Esophagus muscularis mucosa (tissue), 4 donors: ENCODE data around the gene MSI2. TPM values are rescaled to one million over a fixed set of nuclear protein-coding genes. Genes with fewer than 3 reads are reported as not detected.

Source experiments
- DNase-seq: peaks from one replicate; pipeline ENCODE4 v3.0.0-alpha.2; 2017; ENCODE audit errors: extremely low spot score
- H3K27ac ChIP-seq, 4 donors: fragments of 200-600 bp; sonication (generic); replicated peaks in 1 of 4; 1 replicate in 3 of 4; 2 replicates in 1 of 4; pipeline ENCODE4 v1.5.1; 2016 to 2019; ENCODE audit warnings: mild to moderate bottlenecking in 1 of 4
- H3K27me3 ChIP-seq, 4 donors: fragments of 200-600 bp; sonication (generic); one replicate each; pipeline versions ENCODE4 v1.5.1 to v1.6.0; 2016 to 2019
- H3K36me3 ChIP-seq, 4 donors: fragments of 200-600 bp; sonication (generic); one replicate each; pipeline ENCODE4 v1.5.1; 2016 to 2019
- H3K4me1 ChIP-seq, 4 donors: fragments of 200-600 bp; sonication (generic); one replicate each; pipeline ENCODE4 v1.5.1; 2016 to 2019
- H3K4me3 ChIP-seq, 4 donors: fragments of 200-600 bp; sonication (generic); 1 replicate in 2 of 4; 2 replicates in 2 of 4; pipeline ENCODE4 v1.5.1; 2016 to 2019; ENCODE audit warnings: mild to moderate bottlenecking in 4 of 4, moderate library complexity in 1 of 4
- H3K9me3 ChIP-seq, 4 donors: fragments of 200-600 bp; sonication (generic); 1 replicate in 3 of 4; 2 replicates in 1 of 4; pipeline ENCODE4 v1.5.1; 2016 to 2019
- CTCF ChIP-seq, 3 experiments: fragments of 200-600 bp in 2 of 3; fragments of 450-650 bp in 1 of 3; sonication (generic) in 2 of 3; IDR thresholded peaks; one replicate each; pipeline ENCODE4 v1.5.1; 2017 to 2019; ENCODE audit warnings: antibody characterized with exemption in 3 of 3, mild to moderate bottlenecking in 2 of 3, moderate library complexity in 1 of 3
- EP300 ChIP-seq: sonication (generic); formaldehyde crosslinking; IDR thresholded peaks from one replicate; pipeline ENCODE4 v1.6.1; 2017; ENCODE audit warnings: antibody characterized with exemption
- POLR2A ChIP-seq: fragments of 450-650 bp; IDR thresholded peaks from one replicate; pipeline ENCODE4 v1.6.1; 2017; ENCODE audit warnings: antibody characterized with exemption, moderate library complexity, mild to moderate bottlenecking, low read depth
- POLR2AphosphoS5 ChIP-seq, 2 donors: sonication (generic); formaldehyde crosslinking; IDR thresholded peaks; one replicate each; pipeline ENCODE4 v1.6.1; 2017; ENCODE audit warnings: antibody characterized with exemption in 2 of 2
- WGBS: methylation state at CpG from one replicate; pipeline ENCODE4 v1.1.5; 2018; 5-methylcytosine and 5-hydroxymethylcytosine counted together
- intact Hi-C: fragments of 100-400 bp; cut with DNase I; formaldehyde crosslinking; loops from one replicate; pipeline ENCODE4 v1.15.1; 2023
- total RNA-seq, 4 donors: library from RNA; depleted of rRNA; stranded (reverse); fragments of >200 nt; gene quantifications; one replicate each; pipeline versions ENCODE4 v1.1.0 to v1.2.1, GENCODE V29; 2016

The MSI2 gene
- total RNA-seq, 4 donors from 2014 or later = 28.8 to 39.0 (median 29.6) TPM

GRCh38 chr17:57507828-57508227 is 251.5 kb downstream of the MSI2 start:
- no peak for DNase-seq
- WGBS = 78% methylated on average over 8 of the region's 8 CpGs
- H3K27ac ChIP-seq = no peak overlapping the region
- TF ChIP-seq CTCF (IDR thresholded peaks at IDR 0.05) (no peak), POLR2A (no peak), POLR2AphosphoS5 (IDR thresholded peaks at IDR 0.05) (no peak), EP300 (no peak)
- intact Hi-C loops = no loop called here
- H3K27me3 ChIP-seq = no peaks in the 10 kb centered on the region
- no peaks in the 10 kb centered on the region for H3K36me3 ChIP-seq
- peaks cover 8 to 21% (median 18%) of the 10 kb centered on the region in 4 donors for H3K4me1 ChIP-seq
- H3K4me3 ChIP-seq = no peak overlapping the region
- H3K9me3 ChIP-seq = no peaks in the 10 kb centered on the region

DNA sequence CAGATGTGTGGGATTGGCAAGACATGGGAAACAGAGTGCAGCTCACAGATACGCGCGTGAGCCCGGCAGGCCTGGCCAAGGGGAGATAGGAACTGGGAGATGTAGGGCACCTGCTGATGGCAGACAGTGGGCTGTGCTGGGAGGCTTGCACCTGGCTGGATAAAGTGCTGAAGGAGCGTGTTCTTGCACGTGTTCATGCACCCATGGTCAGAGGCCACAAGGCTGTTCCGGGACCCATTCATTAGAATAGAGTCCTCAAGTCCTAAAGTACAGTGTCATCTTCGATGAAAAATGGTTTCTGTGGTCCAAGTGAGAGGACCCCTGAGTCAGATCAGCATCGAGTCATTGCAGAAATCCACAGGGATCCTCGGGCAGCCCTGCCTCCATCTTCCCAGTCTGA is 252.3 kb downstream of the MSI2 start:
- TF ChIP-seq EP300 (no peak), POLR2A (no peak), POLR2AphosphoS5 (IDR thresholded peaks at IDR 0.05) (no peak)
- H3K4me3 ChIP-seq = no peak overlapping the region
- no peaks in the 10 kb centered on the region for H3K27me3 ChIP-seq
- WGBS = 92% methylated on average over 10 of the region's 10 CpGs
- peaks cover 5 to 21% (median 18%) of the 10 kb centered on the region in 4 donors for H3K4me1 ChIP-seq
- no peak for DNase-seq
- no peaks in the 10 kb centered on the region for H3K36me3 ChIP-seq
- H3K27ac ChIP-seq = no peak overlapping the region
- intact Hi-C loops = no loop called here
- H3K9me3 ChIP-seq = no peaks in the 10 kb centered on the region

- DNase-seq = no peak
- H3K9me3 ChIP-seq = no peaks in the 10 kb centered on the region
- H3K4me3 ChIP-seq = no peak overlapping the region
- 98% methylated on average over 14 of the region's 14 CpGs for WGBS
- H3K4me1 ChIP-seq = peaks cover 2 to 16% (median 13%) of the 10 kb centered on the region in 4 donors
- TF ChIP-seq POLR2A = no peak
- no peak for TF ChIP-seq EP300
- no peak for TF ChIP-seq CTCF (IDR thresholded peaks at IDR 0.05)
- no peak for TF ChIP-seq POLR2AphosphoS5 (IDR thresholded peaks at IDR 0.05)
- H3K27me3 ChIP-seq = no peaks in the 10 kb centered on the region
- H3K36me3 ChIP-seq = no peaks in the 10 kb centered on the region
- intact Hi-C loops = no loop called here
- no peak overlapping the region for H3K27ac ChIP-seq
Observed at GRCh38 chr17:57511475-57512123, 255.3 kb downstream of the MSI2 start.

DNA sequence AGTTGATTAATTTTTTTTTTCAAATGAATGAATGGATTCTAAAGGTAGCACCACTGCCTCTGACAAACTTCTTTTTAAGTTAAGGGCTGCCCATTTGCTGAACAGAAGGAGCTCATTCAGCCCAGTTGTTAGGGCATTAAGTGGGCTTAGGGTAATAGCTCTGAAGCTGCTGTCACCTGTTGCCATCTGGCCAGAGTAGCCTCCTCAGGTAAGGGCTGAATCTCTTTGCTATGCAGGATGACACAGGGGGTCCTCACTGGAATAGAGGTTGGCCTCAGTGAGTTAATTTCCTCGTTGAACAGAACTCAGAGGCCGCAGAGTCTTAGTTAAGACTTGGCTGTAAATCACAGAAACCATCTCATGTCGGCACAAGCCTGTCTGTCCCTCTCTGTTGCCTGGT is 255.9 kb downstream of the MSI2 start:
- peaks cover under 1 to 12% (median 10%) of the 10 kb centered on the region in 4 donors for H3K4me1 ChIP-seq
- H3K9me3 ChIP-seq = no peaks in the 10 kb centered on the region
- no peak overlapping the region for H3K27ac ChIP-seq
- H3K36me3 ChIP-seq = no peaks in the 10 kb centered on the region
- no peak for TF ChIP-seq CTCF (IDR thresholded peaks at IDR 0.05)
- TF ChIP-seq POLR2AphosphoS5 (IDR thresholded peaks at IDR 0.05) = no peak
- no peak for TF ChIP-seq EP300
- TF ChIP-seq POLR2A = no peak
- 92% methylated on average over 3 of the region's 3 CpGs for WGBS
- intact Hi-C loops = no loop called here
- H3K4me3 ChIP-seq = no peak overlapping the region
- no peaks in the 10 kb centered on the region for H3K27me3 ChIP-seq
- no peak for DNase-seq

GRCh38 chr17:57512691-57513090 is 256.4 kb downstream of the MSI2 start:
- Histone ChIP-seq H3K4me1 (peaks cover 5 to 12% (median 10%) of the 10 kb centered on the region in 4 donors), H3K27me3 (no peaks in the 10 kb centered on the region), H3K36me3 (no peaks in the 10 kb centered on the region), H3K4me3 (no peak overlapping the region), H3K27ac (no peak overlapping the region), H3K9me3 (no peaks in the 10 kb centered on the region)
- intact Hi-C loops = no loop called here
- DNase-seq = no peak
- 94% methylated on average over 3 of the region's 3 CpGs for WGBS
- TF ChIP-seq CTCF (IDR thresholded peaks at IDR 0.05) (no peak), POLR2AphosphoS5 (IDR thresholded peaks at IDR 0.05) (no peak), POLR2A (no peak), EP300 (no peak)
